ENCODE data around the gene VPS41. TPM values are rescaled to one million over a fixed set of nuclear protein-coding genes. Genes with fewer than 3 reads are reported as not detected.

The VPS41 gene
- total RNA-seq, 6 experiments from 2014 or later, result 21.6 to 43.5 (median 26.8) TPM

- no peak for DNase-seq
- no peak for ATAC-seq
- Histone ChIP-seq H3K27ac (no peak overlapping the region), H3K4me1 (no peaks in the 10 kb centered on the region), H3K9me3 (no peaks in the 10 kb centered on the region), H3K27me3 (no peaks in the 10 kb centered on the region), H3K36me3 (no peaks in the 10 kb centered on the region), H3K4me3 (no peak overlapping the region)
- TF ChIP-seq POLR2A (IDR thresholded peaks at IDR 0.05) (no peak), CTCF (IDR thresholded peaks at IDR 0.05) (no peak)
- intact Hi-C loops (cut with DNase I), result no loop called here
- 80% methylated on average over 2 of the region's 2 CpGs for WGBS (ENCODE audit: insufficient coverage, low coverage, low lambda C conversion rate, missing lambda C conversion rate)
Observed at GRCh38 chr7:38806912-38807311, 102.1 kb downstream of the VPS41 start.

- no peaks in the 10 kb centered on the region for H3K9me3 ChIP-seq
- no peak for ATAC-seq
- H3K27me3 ChIP-seq, result no peaks in the 10 kb centered on the region
- no peak overlapping the region for H3K4me3 ChIP-seq
- H3K36me3 ChIP-seq, result no peaks in the 10 kb centered on the region
- H3K27ac ChIP-seq, result no peak overlapping the region
- TF ChIP-seq CTCF (IDR thresholded peaks at IDR 0.05) (no peak), POLR2A (IDR thresholded peaks at IDR 0.05) (no peak)
- no peaks in the 10 kb centered on the region for H3K4me1 ChIP-seq
- WGBS (ENCODE audit: insufficient coverage, low coverage, low lambda C conversion rate, missing lambda C conversion rate), result 66% methylated on average over 4 of the region's 4 CpGs
- intact Hi-C loops (cut with DNase I), result no loop called here
- no peak for DNase-seq
Observed at GRCh38 chr7:38801786-38802185, 107.2 kb downstream of the VPS41 start.

DNA sequence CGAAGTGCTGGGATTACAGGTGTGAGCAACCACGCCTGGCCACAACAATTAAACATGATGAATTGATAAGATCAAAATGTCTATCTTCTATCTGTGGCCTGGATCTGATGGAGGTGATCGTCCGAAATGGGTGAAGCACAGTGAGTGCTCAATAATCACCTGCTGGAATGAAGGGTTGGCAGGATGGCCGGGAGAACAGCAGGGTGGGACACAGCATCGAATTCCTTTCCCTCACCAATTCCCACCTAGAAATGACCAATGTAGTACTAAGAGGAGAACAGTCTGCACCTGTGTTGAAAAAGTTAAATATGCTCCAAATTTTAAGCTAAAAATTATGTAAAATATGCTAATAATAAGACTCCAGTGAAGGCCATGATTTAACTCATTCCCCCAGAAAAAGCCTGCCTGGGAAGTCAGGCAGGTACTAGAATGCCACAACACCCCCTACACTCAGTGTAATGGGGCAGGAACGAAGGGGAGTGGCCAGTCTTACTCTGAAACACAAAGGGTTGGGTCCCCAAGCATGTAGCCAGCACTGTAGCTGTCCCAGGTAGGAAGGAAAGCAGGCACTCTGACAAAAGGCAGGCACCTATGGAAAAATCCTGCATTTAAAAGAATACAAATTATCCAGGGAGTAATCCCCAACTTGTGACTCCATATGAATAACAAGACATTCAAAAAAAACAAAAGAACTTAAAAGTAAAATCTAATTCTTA lies 110.3 kb downstream of the VPS41 start:
- 90% methylated on average over 7 of the region's 7 CpGs for WGBS (ENCODE audit: insufficient coverage, low coverage, low lambda C conversion rate, missing lambda C conversion rate)
- Histone ChIP-seq H3K27ac (no peak overlapping the region), H3K27me3 (no peaks in the 10 kb centered on the region), H3K4me1 (no peaks in the 10 kb centered on the region), H3K36me3 (peaks cover 0 to 6% (median 0%) of the 10 kb centered on the region in 4 donors), H3K9me3 (no peaks in the 10 kb centered on the region), H3K4me3 (no peak overlapping the region)
- no peak for DNase-seq
- no peak for TF ChIP-seq POLR2A (IDR thresholded peaks at IDR 0.05)
- TF ChIP-seq CTCF (IDR thresholded peaks at IDR 0.05), result no peak
- intact Hi-C loops (cut with DNase I), result no loop called here
- ATAC-seq, result no peak

DNA sequence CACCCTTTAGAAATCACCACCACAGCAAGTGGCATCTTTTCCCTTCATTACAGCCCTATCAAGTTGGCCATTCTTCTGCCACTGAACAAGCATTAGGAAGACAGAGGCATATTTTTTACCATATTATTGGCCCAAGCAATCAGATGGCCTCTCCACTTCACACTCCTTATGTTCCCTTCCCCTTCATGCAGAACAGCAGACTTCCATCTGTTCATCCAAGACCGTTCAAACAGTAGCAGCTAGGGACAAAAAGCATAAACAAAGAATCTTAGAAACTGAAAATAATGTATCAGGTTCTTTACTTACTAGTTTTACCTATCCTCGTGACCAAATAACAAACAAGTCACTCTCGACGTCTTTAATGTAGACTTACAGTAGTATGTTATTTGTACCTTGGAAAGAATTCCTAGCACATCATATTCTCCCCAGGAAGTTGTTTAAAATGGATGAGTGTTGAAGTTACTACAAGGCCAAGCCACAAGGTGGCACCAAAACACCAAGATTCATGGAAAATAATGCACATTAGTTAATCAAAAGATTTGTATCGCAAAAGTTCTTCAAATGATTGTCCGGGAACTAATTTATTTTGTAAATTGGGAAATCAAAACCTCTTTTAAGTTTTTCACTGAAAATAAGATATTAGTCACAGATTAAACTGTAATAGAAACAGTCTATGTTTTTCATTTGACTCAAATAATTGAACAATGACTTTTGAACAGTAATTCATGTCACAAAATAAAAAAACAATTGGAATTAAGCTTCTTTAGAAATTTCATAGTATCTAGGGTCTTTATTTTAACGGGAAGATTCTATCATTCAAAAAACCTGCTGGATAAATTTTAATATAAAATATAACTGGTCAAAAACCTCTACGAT lies 112.1 kb downstream of the VPS41 start:
- ATAC-seq, result peak; percentile 64 to 81 (median 78)
- peak in 1 of 3 donors; percentile 52 for DNase-seq
- TF ChIP-seq CTCF (IDR thresholded peaks at IDR 0.05) (peak; percentile 70 to 86 (median 80)), POLR2A (IDR thresholded peaks at IDR 0.05) (no peak)

More for the DNA sequence above, 112.1 kb downstream of the VPS41 start:
- H3K36me3 ChIP-seq, result peaks cover 0 to 6% (median 0%) of the 10 kb centered on the region in 4 donors
- H3K4me3 ChIP-seq, result no peak overlapping the region
- intact Hi-C loops (cut with DNase I), result no loop called here
- WGBS (ENCODE audit: insufficient coverage, low coverage, low lambda C conversion rate, missing lambda C conversion rate), result 25% methylated on average over 8 of the region's 8 CpGs
- H3K27me3 ChIP-seq, result no peaks in the 10 kb centered on the region
- no peaks in the 10 kb centered on the region for H3K9me3 ChIP-seq
- no peak overlapping the region for H3K27ac ChIP-seq
- no peaks in the 10 kb centered on the region for H3K4me1 ChIP-seq
